T-helper 17 cell (primary cell): ENCODE data around the gene GPR153. TPM values are rescaled to one million over a fixed set of nuclear protein-coding genes. Genes with fewer than 3 reads are reported as not detected.
A peak's percentile ranks its signal among the peaks of the same experiment; 100 is the strongest.
"Not testable (repeated sequence)": the region's sequence is repeated elsewhere in the genome, so short reads cannot be mapped to it uniquely, and the experiment has no call there.

Source experiments
- ATAC-seq: fragments of 150-1000 bp; cut with Tn5 transposase; 2 replicates; pipeline ENCODE4 v1.10.0; 2021; ENCODE audit warnings: mild to moderate bottlenecking, moderate library complexity
- DNase-seq, 3 donors: peaks; one replicate each; pipeline versions ENCODE4 v3.0.0 to v3.0.0-alpha.2; 2020 to 2021
- H3K9me3 ChIP-seq: one replicate; pipeline ENCODE4 v1.7.0; 2013; ENCODE audit warnings: low read length, mild to moderate bottlenecking; ENCODE audit not compliant: control insufficient read depth, poor library complexity, severe bottlenecking
- H3K27ac Mint-ChIP-seq: one replicate; pipeline ENCODE4 v1.8.0; 2022; ENCODE audit warnings: mild to moderate bottlenecking, moderate library complexity, mixed read lengths
- H3K27me3 Mint-ChIP-seq: one replicate; pipeline ENCODE4 v1.8.0; 2022; ENCODE audit warnings: mixed read lengths
- H3K36me3 Mint-ChIP-seq: one replicate; pipeline ENCODE4 v1.8.0; 2022; ENCODE audit warnings: low read depth, mixed read lengths
- H3K4me1 Mint-ChIP-seq: one replicate; pipeline ENCODE4 v1.8.0; 2022; ENCODE audit warnings: mild to moderate bottlenecking, mixed read lengths
- H3K4me3 Mint-ChIP-seq: one replicate; pipeline ENCODE4 v1.8.0; 2022; ENCODE audit warnings: mild to moderate bottlenecking, moderate library complexity, mixed read lengths
- total RNA-seq, 4 donors: library from RNA in 2 of 4; stranded (reverse) in 2 of 4; gene quantifications; one replicate each; pipeline ENCODE4 v1.2.3 and lab custom pipeline; 2022 to 2026

Gene GPR153
- total RNA-seq, 2 donors from 2014 or later, result 0.23 to 0.37 TPM

GRCh38 chr1:6237093-6237492 is 23.8 kb downstream of the GPR153 start:
- H3K9me3 ChIP-seq, result no peaks in the 10 kb centered on the region
- Mint-ChIP-seq H3K4me3 (peak overlapping the region; percentile 49), H3K4me1 (peaks cover 21% of the 10 kb centered on the region), H3K36me3 (peaks cover 3% of the 10 kb centered on the region), H3K27ac (no peak overlapping the region), H3K27me3 (peaks cover 28% of the 10 kb centered on the region)
- DNase-seq, result no peak
- no peak for ATAC-seq

DNA sequence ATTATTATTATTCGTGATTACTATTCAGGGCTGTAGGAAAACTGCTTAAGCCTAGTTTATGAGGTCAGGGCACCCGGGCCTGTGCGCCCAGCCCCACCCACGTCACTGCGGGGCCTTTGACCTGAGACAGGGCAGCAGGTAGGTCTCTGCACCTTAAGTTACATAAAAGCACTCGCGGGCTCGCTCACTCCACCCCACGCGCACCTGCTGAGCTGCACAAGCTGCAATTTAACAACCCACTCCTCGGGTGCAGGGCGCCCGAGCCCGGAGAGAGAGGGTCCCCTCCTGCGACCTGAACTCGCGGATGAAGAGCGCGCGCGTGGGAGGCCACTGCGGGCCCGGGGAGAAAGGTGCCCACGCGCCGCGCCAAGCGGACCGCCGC is 25.6 kb downstream of the GPR153 start:
- H3K4me3 Mint-ChIP-seq, result peak overlapping the region; percentile 91
- H3K27me3 Mint-ChIP-seq, result peaks cover 16% of the 10 kb centered on the region
- H3K4me1 Mint-ChIP-seq, result peaks cover 15% of the 10 kb centered on the region
- no peaks in the 10 kb centered on the region for H3K36me3 Mint-ChIP-seq
- ATAC-seq, result peak; percentile 19
- DNase-seq, result no peak
- H3K9me3 ChIP-seq, result no peaks in the 10 kb centered on the region
- H3K27ac Mint-ChIP-seq, result peak overlapping the region; percentile 79

GRCh38 chr1:6234502-6235295 is 26.2 kb downstream of the GPR153 start:
- Mint-ChIP-seq H3K4me3 (peak overlapping the region; percentile 91), H3K36me3 (no peaks in the 10 kb centered on the region), H3K27ac (peak overlapping the region; percentile 79), H3K4me1 (peaks cover 15% of the 10 kb centered on the region), H3K27me3 (peaks cover 10% of the 10 kb centered on the region)
- ATAC-seq (no peak), DNase-seq (no peak)
- H3K9me3 ChIP-seq, result no peaks in the 10 kb centered on the region

DNA sequence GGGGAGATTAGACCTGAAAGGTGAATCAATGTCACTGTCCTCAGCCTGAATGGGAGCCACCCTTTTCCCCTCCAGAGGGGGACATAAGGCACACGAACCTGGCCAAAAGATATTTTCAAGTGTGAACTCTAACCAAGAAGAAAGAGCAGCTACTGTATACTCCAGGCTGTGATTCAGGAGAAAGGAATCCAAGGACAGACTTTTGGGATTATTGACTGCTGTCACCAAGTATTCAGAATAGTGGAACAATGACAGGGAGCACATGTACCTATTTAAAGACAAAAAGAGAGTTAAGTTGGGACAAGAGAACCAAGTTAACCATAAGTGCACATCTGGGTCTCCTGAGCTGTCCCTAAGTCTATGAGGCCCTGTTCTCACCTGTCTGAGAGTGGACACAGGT is 27.5 kb downstream of the GPR153 start:
- Mint-ChIP-seq H3K36me3 (no peaks in the 10 kb centered on the region), H3K27ac (no peak overlapping the region), H3K27me3 (no peaks in the 10 kb centered on the region), H3K4me3 (peak overlapping the region; percentile 36), H3K4me1 (peaks cover 15% of the 10 kb centered on the region)
- H3K9me3 ChIP-seq, result no peaks in the 10 kb centered on the region
- DNase-seq (no peak), ATAC-seq (no peak)

DNA sequence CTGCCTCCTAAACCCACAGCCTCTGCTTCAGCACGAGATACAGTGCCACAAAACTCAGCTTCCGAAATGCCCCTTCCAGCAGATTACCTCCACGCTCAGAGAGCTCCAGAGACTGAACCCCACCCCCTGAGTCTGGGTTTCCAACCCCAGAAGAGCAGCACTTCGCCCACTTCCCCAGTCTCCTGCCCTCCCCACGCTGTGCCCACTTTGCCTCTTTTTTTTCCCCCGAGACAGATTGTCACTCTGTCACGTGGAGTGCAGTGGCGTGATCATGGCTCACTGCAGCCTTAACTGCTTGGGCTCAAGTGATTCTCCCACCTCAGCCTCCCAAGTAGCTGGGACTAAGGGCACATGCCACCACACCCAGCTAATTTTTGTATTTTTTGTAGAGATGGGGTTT is 35.2 kb downstream of the GPR153 start:
- no peak for DNase-seq
- H3K36me3 Mint-ChIP-seq, result peaks cover 3% of the 10 kb centered on the region
- no peaks in the 10 kb centered on the region for H3K27me3 Mint-ChIP-seq
- no peak for ATAC-seq
- H3K9me3 ChIP-seq, result no peaks in the 10 kb centered on the region
- peaks cover 7% of the 10 kb centered on the region for H3K4me1 Mint-ChIP-seq
- no peak overlapping the region for H3K4me3 Mint-ChIP-seq
- H3K27ac Mint-ChIP-seq, result no peak overlapping the region

GRCh38 chr1:6224718-6225117 is 36.2 kb downstream of the GPR153 start:
- peaks cover 3% of the 10 kb centered on the region for H3K36me3 Mint-ChIP-seq
- H3K9me3 ChIP-seq, result no peaks in the 10 kb centered on the region
- ATAC-seq, result no peak
- H3K27ac Mint-ChIP-seq, result no peak overlapping the region
- no peaks in the 10 kb centered on the region for H3K27me3 Mint-ChIP-seq
- no peak overlapping the region for H3K4me3 Mint-ChIP-seq
- H3K4me1 Mint-ChIP-seq, result peaks cover 7% of the 10 kb centered on the region
- no peak for DNase-seq

- no peaks in the 10 kb centered on the region for H3K9me3 ChIP-seq
- peaks cover 3% of the 10 kb centered on the region for H3K36me3 Mint-ChIP-seq
- H3K27me3 Mint-ChIP-seq, result no peaks in the 10 kb centered on the region
- no peak overlapping the region for H3K4me3 Mint-ChIP-seq
- peaks cover 7% of the 10 kb centered on the region for H3K4me1 Mint-ChIP-seq
- no peak for ATAC-seq
- DNase-seq, result no peak
- H3K27ac Mint-ChIP-seq, result no peak overlapping the region
These were observed 37.3 kb downstream of the GPR153 start for GRCh38 chr1:6223617-6224016.

DNA sequence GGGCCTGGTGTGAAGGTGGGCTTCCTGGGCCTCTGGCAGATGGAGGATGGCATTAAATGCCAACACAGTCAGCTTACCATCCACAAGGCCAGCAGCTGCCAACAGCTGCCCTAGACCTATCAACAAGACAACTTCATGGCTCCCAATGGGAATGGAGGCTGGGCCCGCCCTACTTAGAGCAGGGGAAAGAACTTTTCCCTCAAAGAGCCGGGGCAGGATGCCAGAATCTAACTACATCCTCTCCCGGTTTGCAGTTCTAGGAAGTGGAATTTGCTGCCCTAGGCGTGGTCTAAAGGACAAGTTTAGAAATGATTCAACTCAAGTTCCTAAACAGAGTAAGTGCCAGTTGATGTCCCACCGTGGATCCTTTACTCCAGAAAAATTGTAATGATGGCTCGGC is 38.3 kb downstream of the GPR153 start:
- DNase-seq (no peak), ATAC-seq (no peak)
- H3K4me3 Mint-ChIP-seq, result no peak overlapping the region
- peaks cover 3% of the 10 kb centered on the region for H3K36me3 Mint-ChIP-seq
- H3K9me3 ChIP-seq, result no peaks in the 10 kb centered on the region
- no peak overlapping the region for H3K27ac Mint-ChIP-seq
- no peaks in the 10 kb centered on the region for H3K27me3 Mint-ChIP-seq
- H3K4me1 Mint-ChIP-seq, result peaks cover 7% of the 10 kb centered on the region

GRCh38 chr1:6221210-6221784 is 39.6 kb downstream of the GPR153 start:
- peaks cover 5% of the 10 kb centered on the region for H3K4me1 Mint-ChIP-seq
- no peaks in the 10 kb centered on the region for H3K9me3 ChIP-seq
- DNase-seq (no peak), ATAC-seq (no peak)
- no peak overlapping the region for H3K4me3 Mint-ChIP-seq
- H3K27ac Mint-ChIP-seq, result no peak overlapping the region
- H3K36me3 Mint-ChIP-seq, result peaks cover under 1% of the 10 kb centered on the region
- H3K27me3 Mint-ChIP-seq, result no peaks in the 10 kb centered on the region

- no peaks in the 10 kb centered on the region for H3K27me3 Mint-ChIP-seq
- no peaks in the 10 kb centered on the region for H3K4me1 Mint-ChIP-seq
- DNase-seq, result no peak
- H3K4me3 Mint-ChIP-seq, result no peak overlapping the region
- H3K9me3 ChIP-seq, result no peaks in the 10 kb centered on the region
- no peak for ATAC-seq
- no peaks in the 10 kb centered on the region for H3K36me3 Mint-ChIP-seq
- no peak overlapping the region for H3K27ac Mint-ChIP-seq
These were observed 40.7 kb downstream of the GPR153 start for GRCh38 chr1:6220236-6220635.

- H3K4me1 Mint-ChIP-seq, H3K27ac Mint-ChIP-seq, H3K9me3 ChIP-seq, ATAC-seq, H3K27me3 Mint-ChIP-seq, H3K36me3 Mint-ChIP-seq, H3K4me3 Mint-ChIP-seq, DNase-seq: not testable (repeated sequence)
These were observed 41.3 kb downstream of the GPR153 start for GRCh38 chr1:6219641-6220040.

DNA sequence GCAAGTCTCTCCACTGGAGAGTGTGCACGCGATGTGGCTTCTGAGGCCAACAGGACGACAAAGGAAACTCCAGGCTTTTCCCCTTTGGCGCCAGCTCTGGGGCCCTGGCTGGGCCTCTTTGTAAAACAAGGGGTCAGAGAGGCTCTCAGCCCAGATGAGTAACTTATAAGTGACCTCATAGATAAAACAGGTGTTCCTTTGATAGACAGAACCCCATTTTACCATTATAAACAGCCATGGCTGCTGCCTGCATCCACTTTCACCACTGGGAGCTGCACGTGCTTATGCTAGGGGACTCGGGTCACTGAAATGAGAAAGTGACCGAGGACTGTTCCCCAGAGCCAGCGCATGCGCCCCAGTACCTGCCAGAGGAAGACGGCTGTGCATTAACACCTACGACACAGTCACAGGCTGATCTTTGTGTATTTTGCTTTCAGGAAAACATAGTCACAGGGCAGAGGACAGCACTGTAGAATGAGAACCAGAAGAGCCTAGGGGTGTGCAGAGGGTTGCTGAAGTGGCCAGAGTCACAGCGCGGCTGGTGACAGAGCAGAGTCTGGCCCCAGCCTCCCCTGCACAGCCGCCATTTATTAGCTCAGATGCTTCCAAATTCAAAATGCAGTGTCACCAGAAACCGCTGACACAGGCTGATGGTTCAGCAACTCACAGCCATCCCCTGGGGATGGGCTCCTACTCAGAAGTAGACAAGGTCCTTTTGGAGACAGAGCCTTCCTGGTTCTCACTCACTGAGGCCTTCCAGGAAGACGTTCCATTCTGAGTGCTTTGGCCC is 42.3 kb downstream of the GPR153 start:
- Mint-ChIP-seq H3K4me3 (no peak overlapping the region), H3K27me3 (no peaks in the 10 kb centered on the region), H3K4me1 (no peaks in the 10 kb centered on the region), H3K27ac (no peak overlapping the region), H3K36me3 (no peaks in the 10 kb centered on the region)
- no peak for DNase-seq
- no peak for ATAC-seq
- H3K9me3 ChIP-seq, result no peaks in the 10 kb centered on the region

DNA sequence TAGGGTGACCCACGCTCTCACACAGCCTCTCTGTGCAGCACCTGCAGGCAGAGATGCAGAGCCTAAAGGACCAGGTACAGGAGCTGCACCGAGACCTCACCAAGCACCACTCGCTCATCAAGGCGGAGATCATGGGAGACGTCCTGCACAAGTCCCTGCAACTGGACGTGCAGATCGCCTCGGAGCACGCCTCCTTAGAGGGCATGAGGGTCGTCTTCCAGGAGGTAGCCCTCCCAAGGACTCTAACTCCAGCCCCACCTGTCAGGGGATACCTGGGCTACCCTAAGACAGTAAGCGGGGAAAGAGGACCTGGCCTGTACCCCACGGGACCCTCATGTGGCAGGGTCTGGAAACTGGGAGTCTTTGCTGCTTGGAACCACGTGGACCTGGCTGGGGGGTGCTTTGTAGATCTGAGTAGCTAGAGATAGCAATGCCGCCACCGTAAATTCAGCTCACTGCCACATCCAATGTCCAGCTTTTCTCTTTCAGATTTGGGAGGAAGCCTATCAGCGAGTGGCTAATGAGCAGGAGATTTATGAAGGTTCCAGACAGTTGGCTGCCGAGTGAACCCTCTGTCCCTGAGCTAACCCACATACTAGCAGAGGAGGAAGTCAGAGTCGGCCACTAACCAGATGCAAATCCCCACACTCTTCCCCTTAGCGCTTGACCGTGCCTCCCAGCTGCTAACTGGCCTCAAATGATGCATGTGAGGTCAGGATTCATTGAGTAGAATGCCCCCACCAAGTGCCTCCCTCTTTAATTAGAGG is 48.5 kb downstream of the GPR153 start:
- no peak for ATAC-seq

More for the DNA sequence above, 48.5 kb downstream of the GPR153 start:
- H3K9me3 ChIP-seq, result no peaks in the 10 kb centered on the region
- Mint-ChIP-seq H3K27me3 (no peaks in the 10 kb centered on the region), H3K36me3 (no peaks in the 10 kb centered on the region), H3K4me1 (peaks cover 7% of the 10 kb centered on the region), H3K27ac (no peak overlapping the region), H3K4me3 (no peak overlapping the region)
- DNase-seq, result no peak
